HEK293 (cell line): ENCODE measurements around the gene HHAT.

Source experiments
- CTCF ChIA-PET: fragments of 350-600 bp; formaldehyde crosslinking; extraction: SDS; loops from one replicate; lab custom pipeline; 2021; ENCODE audit warnings: antibody characterized with exemption; lab: Yijun Ruan, JAX
- POLR2A ChIA-PET: fragments of 300-600 bp; formaldehyde crosslinking; extraction: SDS; loops from one replicate; lab custom pipeline; 2020; ENCODE audit warnings: antibody characterized with exemption, inconsistent platforms; lab: Yijun Ruan, JAX
- H3K27ac ChIP-seq: fragments of 200-500 bp; sonication (Bioruptor generic); 2 replicates; pipeline ENCODE4 v1.5.1; 2014; ENCODE audit warnings: low read depth, low read length, control low read depth, inconsistent platforms; ENCODE audit errors: extremely low read depth
- H3K36me3 ChIP-seq, 2 experiments: fragments of 200-500 bp in 1 of 2; sonication (Bioruptor generic) in 1 of 2; 1 replicate in 1 of 2; 2 replicates in 1 of 2; pipeline ENCODE4 v1.5.1; 2014 to 2017; ENCODE audit warnings: inconsistent platforms in 2 of 2, low read length in 2 of 2; ENCODE audit not compliant: control insufficient read depth in 2 of 2, insufficient read depth in 1 of 2
- H3K4me1 ChIP-seq: fragments of 200-500 bp; sonication (Bioruptor generic); 2 replicates; pipeline ENCODE4 v1.5.1; 2014; ENCODE audit warnings: mild to moderate bottlenecking, low read length, inconsistent platforms; ENCODE audit not compliant: control insufficient read depth, insufficient read depth
- H3K4me3 ChIP-seq: 2 replicates; pipeline ENCODE4 v1.5.1; 2011; ENCODE audit warnings: low read depth, mild to moderate bottlenecking, control low read depth, low read length, moderate library complexity
- H3K9me3 ChIP-seq: fragments of 200-500 bp; sonication (Bioruptor generic); 2 replicates; pipeline ENCODE4 v1.5.1; 2014; ENCODE audit warnings: low read depth, low read length, inconsistent platforms; ENCODE audit not compliant: control insufficient read depth, insufficient read depth
- KLF16 ChIP-seq: fragments of 450-650 bp; formaldehyde crosslinking; IDR thresholded peaks from 2 replicates; pipeline ENCODE4 v1.5.1; 2017; ENCODE audit warnings: missing biosample characterization, missing genetic modification characterization
- SP2 ChIP-seq: fragments of 450-650 bp; formaldehyde crosslinking; IDR thresholded peaks from 2 replicates; pipeline ENCODE4 v1.5.1; 2016; ENCODE audit warnings: missing biosample characterization, missing genetic modification characterization
- ZBTB17 ChIP-seq: fragments of 450-650 bp; formaldehyde crosslinking; IDR thresholded peaks from 2 replicates; pipeline ENCODE4 v1.5.1; 2016; ENCODE audit warnings: missing biosample characterization, missing genetic modification characterization
- ZBTB7A ChIP-seq: fragments of 450-650 bp; formaldehyde crosslinking; IDR thresholded peaks from 2 replicates; pipeline ENCODE4 v1.5.1; 2016; ENCODE audit warnings: low read depth, missing biosample characterization, missing genetic modification characterization
- ZFP41 ChIP-seq: fragments of 450-650 bp; formaldehyde crosslinking; IDR thresholded peaks from 2 replicates; pipeline ENCODE4 v1.5.1; 2016; ENCODE audit warnings: missing biosample characterization, missing genetic modification characterization, borderline replicate concordance
- ZNF10 ChIP-seq: fragments of 450-650 bp; formaldehyde crosslinking; IDR thresholded peaks from 2 replicates; pipeline ENCODE4 v1.5.1; 2017; ENCODE audit warnings: missing biosample characterization, missing genetic modification characterization
- ZNF132 ChIP-seq: fragments of 450-650 bp; formaldehyde crosslinking; IDR thresholded peaks from 2 replicates; pipeline ENCODE4 v1.5.1; 2017; ENCODE audit warnings: missing biosample characterization, missing genetic modification characterization, borderline replicate concordance
- ZNF157 ChIP-seq: fragments of 450-650 bp; formaldehyde crosslinking; IDR thresholded peaks from 2 replicates; pipeline ENCODE4 v1.5.1; 2016; ENCODE audit warnings: missing biosample characterization, missing genetic modification characterization
- ZNF16 ChIP-seq: fragments of 450-650 bp; formaldehyde crosslinking; IDR thresholded peaks from 2 replicates; pipeline ENCODE4 v1.5.1; 2016; ENCODE audit warnings: low read depth, missing biosample characterization, missing genetic modification characterization
- ZNF175 ChIP-seq: fragments of 450-650 bp; formaldehyde crosslinking; IDR thresholded peaks from 2 replicates; pipeline ENCODE4 v1.5.1; 2016; ENCODE audit warnings: missing biosample characterization, missing genetic modification characterization
- ZNF514 ChIP-seq: fragments of 450-650 bp; formaldehyde crosslinking; IDR thresholded peaks from 2 replicates; pipeline ENCODE4 v1.5.1; 2016; ENCODE audit warnings: missing biosample characterization, missing genetic modification characterization
- ZNF544 ChIP-seq: fragments of 450-650 bp; formaldehyde crosslinking; IDR thresholded peaks from 2 replicates; pipeline ENCODE4 v1.5.0; 2017; ENCODE audit warnings: missing biosample characterization, missing genetic modification characterization
- ZNF610 ChIP-seq: fragments of 450-650 bp; formaldehyde crosslinking; IDR thresholded peaks from 2 replicates; pipeline ENCODE4 v1.5.1; 2016; ENCODE audit warnings: missing biosample characterization, missing genetic modification characterization, borderline replicate concordance
- ZNF629 ChIP-seq: fragments of 450-650 bp; formaldehyde crosslinking; IDR thresholded peaks from 2 replicates; pipeline ENCODE4 v1.5.1; 2017; ENCODE audit warnings: missing biosample characterization, missing genetic modification characterization
- ZNF654 ChIP-seq: fragments of 450-650 bp; formaldehyde crosslinking; IDR thresholded peaks from 2 replicates; pipeline ENCODE4 v1.5.1; 2016; ENCODE audit warnings: low read depth, missing biosample characterization, missing genetic modification characterization
- ZNF658 ChIP-seq: fragments of 450-650 bp; formaldehyde crosslinking; IDR thresholded peaks from 2 replicates; pipeline ENCODE4; 2016; ENCODE audit warnings: missing biosample characterization, missing genetic modification characterization
- ZNF660 ChIP-seq: fragments of 450-650 bp; IDR thresholded peaks from 2 replicates; pipeline ENCODE4 v1.5.1; 2018; ENCODE audit warnings: missing biosample characterization, mild to moderate bottlenecking, missing genetic modification characterization
- ZNF664 ChIP-seq: fragments of 450-650 bp; formaldehyde crosslinking; IDR thresholded peaks from 2 replicates; pipeline ENCODE4 v1.5.1; 2016; ENCODE audit warnings: missing biosample characterization, missing genetic modification characterization
- ZNF670 ChIP-seq: fragments of 450-650 bp; formaldehyde crosslinking; IDR thresholded peaks from 2 replicates; pipeline ENCODE4 v1.5.1; 2016; ENCODE audit warnings: missing biosample characterization, missing genetic modification characterization, low read depth
- ZNF701 ChIP-seq: fragments of 450-650 bp; formaldehyde crosslinking; IDR thresholded peaks from 2 replicates; pipeline ENCODE4 v1.5.1; 2016; ENCODE audit warnings: missing biosample characterization, missing genetic modification characterization
- TF ChIP-seq, protein P1 (sequence below): fragments of 450-650 bp; formaldehyde crosslinking; IDR thresholded peaks from 2 replicates; pipeline ENCODE4 v1.5.1; 2016; ENCODE audit warnings: missing biosample characterization, missing genetic modification characterization
- TF ChIP-seq, protein P2 (sequence below): fragments of 450-650 bp; formaldehyde crosslinking; IDR thresholded peaks from 2 replicates; pipeline ENCODE4 v1.5.1; 2016; ENCODE audit warnings: missing biosample characterization, missing genetic modification characterization
- TF ChIP-seq, protein P3 (sequence below): fragments of 450-650 bp; formaldehyde crosslinking; IDR thresholded peaks from 2 replicates; pipeline ENCODE4 v1.5.1; 2016; ENCODE audit warnings: missing biosample characterization, missing genetic modification characterization
- TF ChIP-seq, protein P4 (sequence below): fragments of 450-650 bp; formaldehyde crosslinking; IDR thresholded peaks from 2 replicates; pipeline ENCODE4 v1.5.1; 2017; ENCODE audit warnings: missing biosample characterization, missing genetic modification characterization
- TF ChIP-seq, protein P5 (sequence below): fragments of 450-650 bp; formaldehyde crosslinking; IDR thresholded peaks from 2 replicates; pipeline ENCODE4 v1.5.1; 2016; ENCODE audit warnings: missing biosample characterization, missing genetic modification characterization

The HHAT gene

DNA sequence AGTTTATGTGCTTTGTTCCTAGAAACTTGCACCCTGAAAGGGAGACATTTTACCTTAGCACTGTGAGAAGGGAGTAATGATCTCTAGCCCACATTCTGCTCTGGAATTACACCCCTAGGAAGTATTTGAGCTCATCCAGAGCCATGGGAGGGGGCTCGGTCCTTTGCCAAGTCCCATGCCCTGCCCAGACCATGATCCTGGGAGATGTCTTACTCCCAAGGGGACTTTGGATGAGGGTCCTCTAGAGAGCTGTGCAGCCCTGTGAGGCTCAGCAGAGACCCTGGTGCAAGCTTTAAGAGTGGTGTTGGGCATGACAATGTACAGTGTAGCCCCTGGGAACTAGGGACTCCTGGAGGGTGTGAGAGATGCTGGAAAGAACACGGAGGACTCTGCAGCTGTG is 241.4 kb downstream of the HHAT start (continued):
- TF ChIP-seq, protein P1, sequence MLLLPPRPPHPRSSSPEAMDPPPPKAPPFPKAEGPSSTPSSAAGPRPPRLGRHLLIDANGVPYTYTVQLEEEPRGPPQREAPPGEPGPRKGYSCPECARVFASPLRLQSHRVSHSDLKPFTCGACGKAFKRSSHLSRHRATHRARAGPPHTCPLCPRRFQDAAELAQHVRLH (tag by site-specific recombination): no peak
- no peak for TF ChIP-seq ZBTB7A (tag by site-specific recombination)
- TF ChIP-seq ZFP41 (tag by site-specific recombination): no peak
- no peak for TF ChIP-seq ZNF175
- no peak for TF ChIP-seq ZNF157 (tag by site-specific recombination)
- TF ChIP-seq ZNF132 (tag by site-specific recombination): no peak
- TF ChIP-seq, protein P2, sequence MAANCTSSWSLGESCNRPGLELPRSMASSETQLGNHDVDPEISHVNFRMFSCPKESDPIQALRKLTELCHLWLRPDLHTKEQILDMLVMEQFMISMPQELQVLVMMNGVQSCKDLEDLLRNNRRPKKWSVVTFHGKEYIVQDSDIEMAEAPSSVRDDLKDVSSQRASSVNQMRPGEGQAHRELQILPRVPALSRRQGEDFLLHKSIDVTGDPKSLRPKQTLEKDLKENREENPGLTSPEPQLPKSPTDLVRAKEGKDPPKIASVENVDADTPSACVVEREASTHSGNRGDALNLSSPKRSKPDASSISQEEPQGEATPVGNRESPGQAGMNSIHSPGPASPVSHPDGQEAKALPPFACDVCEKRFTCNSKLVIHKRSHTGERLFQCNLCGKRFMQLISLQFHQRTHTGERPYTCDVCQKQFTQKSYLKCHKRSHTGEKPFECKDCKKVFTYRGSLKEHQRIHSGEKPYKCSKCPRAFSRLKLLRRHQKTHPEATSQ (tag by site-specific recombination): no peak
- TF ChIP-seq, protein P3, sequence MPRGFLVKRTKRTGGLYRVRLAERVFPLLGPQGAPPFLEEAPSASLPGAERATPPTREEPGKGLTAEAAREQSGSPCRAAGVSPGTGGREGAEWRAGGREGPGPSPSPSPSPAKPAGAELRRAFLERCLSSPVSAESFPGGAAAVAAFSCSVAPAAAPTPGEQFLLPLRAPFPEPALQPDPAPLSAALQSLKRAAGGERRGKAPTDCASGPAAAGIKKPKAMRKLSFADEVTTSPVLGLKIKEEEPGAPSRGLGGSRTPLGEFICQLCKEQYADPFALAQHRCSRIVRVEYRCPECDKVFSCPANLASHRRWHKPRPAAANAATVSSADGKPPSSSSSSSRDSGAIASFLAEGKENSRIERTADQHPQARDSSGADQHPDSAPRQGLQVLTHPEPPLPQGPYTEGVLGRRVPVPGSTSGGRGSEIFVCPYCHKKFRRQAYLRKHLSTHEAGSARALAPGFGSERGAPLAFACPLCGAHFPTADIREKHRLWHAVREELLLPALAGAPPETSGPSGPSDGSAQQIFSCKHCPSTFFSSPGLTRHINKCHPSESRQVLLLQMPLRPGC (tag by site-specific recombination): no peak
- no peak for TF ChIP-seq ZNF514
- TF ChIP-seq, all 188 proteins: peak for 0

DNA sequence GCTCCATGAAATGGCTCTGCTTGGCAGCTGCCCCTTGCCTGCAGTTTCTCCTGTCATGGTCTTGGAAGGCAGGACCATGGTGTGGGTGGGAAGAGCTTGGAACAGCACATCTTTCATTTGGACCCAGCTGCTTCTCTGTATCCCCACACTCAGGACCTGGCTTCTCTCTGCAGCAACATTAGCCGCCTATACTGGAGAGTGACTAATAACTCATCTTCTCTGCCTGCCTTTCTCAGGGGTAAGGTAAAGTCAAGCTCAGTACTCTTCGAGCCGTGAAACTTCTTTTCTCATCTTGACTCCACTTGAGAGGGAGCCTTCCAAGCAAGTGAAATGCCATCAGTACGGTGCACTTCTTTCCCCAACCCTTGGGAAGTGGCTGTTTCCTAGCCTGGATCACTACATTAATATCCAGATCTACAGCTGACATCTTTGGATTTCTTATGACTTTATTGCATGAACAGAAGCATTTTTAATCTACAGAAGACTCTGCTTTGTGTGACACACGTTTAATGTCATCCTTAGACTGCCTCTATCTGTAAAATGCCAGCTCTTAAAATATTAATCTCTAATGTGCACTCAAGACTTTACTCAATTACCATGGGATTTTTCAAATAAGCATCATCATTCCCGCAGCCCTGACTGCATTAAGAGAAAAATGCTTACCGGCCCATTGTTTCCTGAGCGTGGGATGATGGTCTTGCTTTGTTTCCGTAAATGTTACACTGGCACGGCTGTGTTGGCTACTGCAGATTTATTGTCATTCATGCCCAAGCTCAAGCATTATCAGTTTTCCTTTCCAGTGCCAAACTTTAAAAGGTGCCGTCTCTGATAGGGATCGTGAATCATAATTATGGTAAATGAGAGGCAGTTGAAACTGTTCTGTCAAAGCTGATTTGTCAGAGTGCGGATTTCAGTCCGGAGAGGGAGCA is 242.9 kb downstream of the HHAT start:
- ChIA-PET POLR2A (no interaction called here), CTCF (interaction anchor here (0.8 to 1.4 kb wide), 2 partner anchors 13 to 563 kb away, joined by 3 read pairs; partner anchors contain the start of gene KCNH1)
- Histone ChIP-seq H3K4me3 (no peak overlapping the region), H3K27ac (no peak overlapping the region), H3K9me3 (no peaks in the 10 kb centered on the region), H3K36me3 (no peaks in the 10 kb centered on the region), H3K4me1 (no peaks in the 10 kb centered on the region)
- no peak for TF ChIP-seq SP2 (tag by site-specific recombination)

DNA sequence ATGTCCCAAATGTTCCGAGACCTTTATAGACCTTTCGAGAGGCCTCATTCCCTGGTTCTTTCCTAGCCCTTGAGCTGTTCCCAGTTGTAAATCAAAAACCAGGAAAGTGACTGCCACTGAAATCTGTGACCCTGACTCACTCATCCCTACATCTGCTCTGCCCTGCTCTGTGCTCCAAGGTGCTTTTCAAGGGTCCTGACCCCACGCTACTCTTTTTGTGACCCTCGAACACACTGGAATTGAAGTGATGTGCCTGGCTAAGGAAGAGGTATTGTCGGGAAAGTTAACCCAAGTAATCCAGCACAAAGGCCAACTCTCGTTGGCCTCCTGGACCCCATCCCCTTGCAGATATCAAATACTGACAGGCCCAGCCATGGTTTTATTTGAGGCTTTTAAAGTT is 244.4 kb downstream of the HHAT start:
- H3K4me3 ChIP-seq: no peak overlapping the region
- CTCF ChIA-PET: interaction anchor here (0.6 kb wide), 1 partner anchor 53 kb away, joined by 3 read pairs; no protein-coding TSS in a partner anchor
- H3K4me1 ChIP-seq: no peaks in the 10 kb centered on the region
- H3K9me3 ChIP-seq: no peaks in the 10 kb centered on the region
- H3K27ac ChIP-seq: no peak overlapping the region
- POLR2A ChIA-PET: no interaction called here
- H3K36me3 ChIP-seq: no peaks in the 10 kb centered on the region
- TF ChIP-seq ZNF629 (no peak), ZNF610 (tag by site-specific recombination) (no peak), ZNF10 (tag by site-specific recombination) (no peak), ZNF16 (tag by site-specific recombination) (no peak), ZNF664 (tag by site-specific recombination) (no peak), ZNF660 (tag by site-specific recombination) (no peak), ZNF544 (tag by site-specific recombination) (no peak), ZNF514 (no peak), ZNF701 (tag by site-specific recombination) (no peak), KLF16 (no peak), ZNF654 (tag by site-specific recombination) (no peak), ZNF658 (tag by site-specific recombination) (no peak), ZBTB17 (tag by site-specific recombination) (no peak), ZNF670 (tag by site-specific recombination) (no peak)
- TF ChIP-seq, protein P4, sequence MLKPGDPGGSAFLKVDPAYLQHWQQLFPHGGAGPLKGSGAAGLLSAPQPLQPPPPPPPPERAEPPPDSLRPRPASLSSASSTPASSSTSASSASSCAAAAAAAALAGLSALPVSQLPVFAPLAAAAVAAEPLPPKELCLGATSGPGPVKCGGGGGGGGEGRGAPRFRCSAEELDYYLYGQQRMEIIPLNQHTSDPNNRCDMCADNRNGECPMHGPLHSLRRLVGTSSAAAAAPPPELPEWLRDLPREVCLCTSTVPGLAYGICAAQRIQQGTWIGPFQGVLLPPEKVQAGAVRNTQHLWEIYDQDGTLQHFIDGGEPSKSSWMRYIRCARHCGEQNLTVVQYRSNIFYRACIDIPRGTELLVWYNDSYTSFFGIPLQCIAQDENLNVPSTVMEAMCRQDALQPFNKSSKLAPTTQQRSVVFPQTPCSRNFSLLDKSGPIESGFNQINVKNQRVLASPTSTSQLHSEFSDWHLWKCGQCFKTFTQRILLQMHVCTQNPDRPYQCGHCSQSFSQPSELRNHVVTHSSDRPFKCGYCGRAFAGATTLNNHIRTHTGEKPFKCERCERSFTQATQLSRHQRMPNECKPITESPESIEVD (tag by site-specific recombination): no peak
- TF ChIP-seq, protein P3 (tag by site-specific recombination): no peak
- TF ChIP-seq, protein P5, sequence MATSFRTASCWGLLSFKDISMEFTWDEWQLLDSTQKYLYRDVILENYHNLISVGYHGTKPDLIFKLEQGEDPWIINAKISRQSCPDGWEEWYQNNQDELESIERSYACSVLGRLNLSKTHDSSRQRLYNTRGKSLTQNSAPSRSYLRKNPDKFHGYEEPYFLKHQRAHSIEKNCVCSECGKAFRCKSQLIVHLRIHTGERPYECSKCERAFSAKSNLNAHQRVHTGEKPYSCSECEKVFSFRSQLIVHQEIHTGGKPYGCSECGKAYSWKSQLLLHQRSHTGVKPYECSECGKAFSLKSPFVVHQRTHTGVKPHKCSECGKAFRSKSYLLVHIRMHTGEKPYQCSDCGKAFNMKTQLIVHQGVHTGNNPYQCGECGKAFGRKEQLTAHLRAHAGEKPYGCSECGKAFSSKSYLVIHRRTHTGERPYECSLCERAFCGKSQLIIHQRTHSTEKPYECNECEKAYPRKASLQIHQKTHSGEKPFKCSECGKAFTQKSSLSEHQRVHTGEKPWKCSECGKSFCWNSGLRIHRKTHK (tag by site-specific recombination): no peak
